Measurements from ENCODE around the gene GHSR.
"Not testable (repeated sequence)": the region's sequence is repeated elsewhere in the genome, so short reads cannot be mapped to it uniquely, and the experiment has no call there.

Gene GHSR, protein sequence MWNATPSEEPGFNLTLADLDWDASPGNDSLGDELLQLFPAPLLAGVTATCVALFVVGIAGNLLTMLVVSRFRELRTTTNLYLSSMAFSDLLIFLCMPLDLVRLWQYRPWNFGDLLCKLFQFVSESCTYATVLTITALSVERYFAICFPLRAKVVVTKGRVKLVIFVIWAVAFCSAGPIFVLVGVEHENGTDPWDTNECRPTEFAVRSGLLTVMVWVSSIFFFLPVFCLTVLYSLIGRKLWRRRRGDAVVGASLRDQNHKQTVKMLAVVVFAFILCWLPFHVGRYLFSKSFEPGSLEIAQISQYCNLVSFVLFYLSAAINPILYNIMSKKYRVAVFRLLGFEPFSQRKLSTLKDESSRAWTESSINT

DNA sequence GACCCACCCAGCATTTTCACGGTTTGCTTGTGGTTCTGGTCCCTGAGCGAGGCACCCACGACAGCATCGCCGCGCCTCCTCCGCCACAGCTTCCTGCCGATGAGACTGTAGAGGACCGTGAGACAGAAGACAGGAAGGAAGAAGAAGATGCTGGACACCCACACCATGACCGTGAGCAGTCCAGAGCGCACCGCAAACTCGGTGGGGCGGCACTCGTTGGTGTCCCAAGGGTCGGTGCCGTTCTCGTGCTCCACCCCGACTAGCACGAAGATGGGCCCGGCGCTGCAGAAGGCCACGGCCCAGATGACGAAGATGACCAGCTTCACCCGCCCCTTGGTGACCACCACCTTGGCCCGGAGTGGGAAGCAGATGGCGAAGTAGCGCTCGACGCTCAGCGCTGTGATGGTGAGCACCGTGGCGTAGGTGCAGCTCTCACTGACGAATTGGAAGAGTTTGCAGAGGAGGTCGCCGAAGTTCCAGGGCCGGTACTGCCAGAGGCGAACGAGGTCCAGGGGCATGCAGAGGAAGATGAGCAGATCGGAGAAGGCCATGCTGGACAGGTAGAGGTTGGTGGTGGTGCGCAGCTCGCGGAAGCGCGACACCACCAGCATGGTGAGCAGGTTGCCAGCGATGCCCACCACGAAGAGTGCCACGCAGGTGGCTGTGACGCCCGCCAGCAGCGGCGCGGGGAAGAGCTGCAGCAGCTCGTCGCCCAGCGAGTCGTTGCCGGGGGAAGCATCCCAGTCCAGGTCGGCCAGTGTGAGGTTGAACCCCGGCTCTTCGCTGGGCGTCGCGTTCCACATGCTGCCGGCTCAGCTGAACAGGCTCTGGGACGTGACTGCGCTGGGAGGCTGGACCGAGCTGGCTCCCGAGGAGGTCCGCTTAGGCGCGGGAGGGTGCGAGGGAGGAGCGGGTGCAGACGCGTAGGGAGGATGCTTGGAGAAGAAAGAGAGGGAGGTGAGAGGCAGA lies at the start of gene GHSR:
Gene GHSR, minus strand, starts transcription at position 846 of the 969 bp plus-strand sequence. Its CDS starts 43 bp downstream, at position 803.
- Mint-ChIP-seq H3K27me3 (ENCODE audit: low read depth, poor library complexity) (peaks cover 94% of the 10 kb centered on the region), H3K36me3 (ENCODE audit: low read depth) (no peaks in the 10 kb centered on the region), H3K4me3 (peak within 1 kb of the TSS; percentile 58), H3K9me3 (peaks cover 20% of the 10 kb centered on the region), H3K4me1 (peaks cover 20% of the 10 kb centered on the region), H3K27ac (no peak within 1 kb of the TSS)
- peak; percentile 15 for DNase-seq
- no peak for TF ChIP-seq CTCF (IDR thresholded peaks at IDR 0.05)

GRCh38 chr3:172490198-172490669 lies 42.0 kb upstream of the GHSR start:
- not testable (repeated sequence) for H3K27me3 Mint-ChIP-seq (ENCODE audit: low read depth, poor library complexity)
- peaks cover 27% of the 10 kb centered on the region for H3K9me3 Mint-ChIP-seq
- DNase-seq = peak; percentile 66

GRCh38 chr3:172478116-172478515 lies 29.9 kb upstream of the GHSR start:
- Mint-ChIP-seq H3K4me1 (peaks cover 11% of the 10 kb centered on the region), H3K27ac (no peak overlapping the region), H3K4me3 (no peak overlapping the region), H3K9me3 (peaks cover 9% of the 10 kb centered on the region), H3K27me3 (ENCODE audit: low read depth, poor library complexity) (peaks cover 9% of the 10 kb centered on the region), H3K36me3 (ENCODE audit: low read depth) (no peaks in the 10 kb centered on the region)
- TF ChIP-seq CTCF (IDR thresholded peaks at IDR 0.05) = no peak
- DNase-seq = no peak

More at GRCh38 chr3:172490198-172490669, 42.0 kb upstream of the GHSR start:
- peak; percentile 76 for TF ChIP-seq CTCF (IDR thresholded peaks at IDR 0.05)
- H3K27ac Mint-ChIP-seq; H3K4me1 Mint-ChIP-seq; H3K4me3 Mint-ChIP-seq; H3K36me3 Mint-ChIP-seq (ENCODE audit: low read depth): not testable (repeated sequence)

- peaks cover 3% of the 10 kb centered on the region for H3K27me3 Mint-ChIP-seq (ENCODE audit: low read depth, poor library complexity)
- H3K36me3 Mint-ChIP-seq (ENCODE audit: low read depth) = peaks cover under 1% of the 10 kb centered on the region
Observed at GRCh38 chr3:172476347-172476746, 28.1 kb upstream of the GHSR start.

GRCh38 chr3:172475703-172476102 lies 27.4 kb upstream of the GHSR start:
- peaks cover 11% of the 10 kb centered on the region for H3K4me1 Mint-ChIP-seq
- peaks cover 5% of the 10 kb centered on the region for H3K36me3 Mint-ChIP-seq (ENCODE audit: low read depth)
- no peak overlapping the region for H3K27ac Mint-ChIP-seq
- H3K9me3 Mint-ChIP-seq = peaks cover 15% of the 10 kb centered on the region
- no peak for DNase-seq
- H3K27me3 Mint-ChIP-seq (ENCODE audit: low read depth, poor library complexity) = peaks cover 3% of the 10 kb centered on the region
- no peak for TF ChIP-seq CTCF (IDR thresholded peaks at IDR 0.05)
- H3K4me3 Mint-ChIP-seq = no peak overlapping the region

More at GRCh38 chr3:172476347-172476746, 28.1 kb upstream of the GHSR start:
- peaks cover 11% of the 10 kb centered on the region for H3K4me1 Mint-ChIP-seq
- TF ChIP-seq CTCF (IDR thresholded peaks at IDR 0.05) = no peak
- H3K9me3 Mint-ChIP-seq = peaks cover 10% of the 10 kb centered on the region
- DNase-seq = no peak
- H3K27ac Mint-ChIP-seq = no peak overlapping the region
- H3K4me3 Mint-ChIP-seq = peak overlapping the region; percentile 81

Data from nephron progenitor cell (in vitro differentiated cells).